ENCODE data around the gene BEGAIN. TPM values are rescaled to one million over a fixed set of nuclear protein-coding genes. Genes with fewer than 3 reads are reported as not detected.

Gene BEGAIN, protein sequence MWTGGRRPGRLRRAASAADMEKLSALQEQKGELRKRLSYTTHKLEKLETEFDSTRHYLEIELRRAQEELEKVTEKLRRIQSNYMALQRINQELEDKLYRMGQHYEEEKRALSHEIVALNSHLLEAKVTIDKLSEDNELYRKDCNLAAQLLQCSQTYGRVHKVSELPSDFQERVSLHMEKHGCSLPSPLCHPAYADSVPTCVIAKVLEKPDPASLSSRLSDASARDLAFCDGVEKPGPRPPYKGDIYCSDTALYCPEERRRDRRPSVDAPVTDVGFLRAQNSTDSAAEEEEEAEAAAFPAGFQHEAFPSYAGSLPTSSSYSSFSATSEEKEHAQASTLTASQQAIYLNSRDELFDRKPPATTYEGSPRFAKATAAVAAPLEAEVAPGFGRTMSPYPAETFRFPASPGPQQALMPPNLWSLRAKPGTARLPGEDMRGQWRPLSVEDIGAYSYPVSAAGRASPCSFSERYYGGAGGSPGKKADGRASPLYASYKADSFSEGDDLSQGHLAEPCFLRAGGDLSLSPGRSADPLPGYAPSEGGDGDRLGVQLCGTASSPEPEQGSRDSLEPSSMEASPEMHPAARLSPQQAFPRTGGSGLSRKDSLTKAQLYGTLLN
- polyA plus RNA-seq (2012; ENCODE audit: missing spikeins), result not detected

DNA sequence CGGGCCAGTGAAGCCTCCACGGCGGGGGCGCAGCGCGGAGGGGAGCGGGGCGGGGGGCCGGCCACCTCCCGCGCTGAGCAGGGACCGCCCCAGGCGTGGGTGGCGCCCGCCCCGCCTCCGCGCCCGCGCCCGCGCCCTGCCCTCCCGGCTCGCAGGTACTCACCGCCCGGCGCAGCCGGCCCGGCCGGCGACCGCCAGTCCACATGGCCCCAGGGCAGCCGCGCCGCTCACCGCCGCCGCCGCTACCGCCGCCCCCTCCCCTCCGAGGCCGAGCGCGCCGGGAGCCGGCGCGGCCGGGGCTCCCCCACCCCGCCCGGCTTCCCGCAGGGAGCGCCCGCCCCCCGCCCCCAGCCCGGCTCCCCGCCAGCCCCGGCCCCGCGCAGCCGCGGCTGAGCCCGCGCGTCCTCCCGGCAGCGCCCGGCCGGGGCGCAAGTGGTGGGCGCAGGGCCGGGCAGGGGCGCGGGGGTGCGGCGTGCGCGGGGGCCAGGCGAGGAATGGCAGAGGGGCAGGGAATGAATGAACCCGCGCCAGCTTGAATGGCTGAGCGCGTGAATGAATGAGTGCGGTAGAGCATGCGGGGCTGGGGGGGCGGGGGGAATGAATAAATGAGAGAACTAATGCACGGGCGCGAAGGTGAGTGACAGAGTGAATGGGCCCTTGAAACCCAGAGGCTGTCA lies at the start of gene BEGAIN:
Gene BEGAIN, minus strand, starts transcription at position 332 of the 677 bp plus-strand sequence. Its CDS starts 127 bp downstream, at position 205.
- FAIRE-seq (no peak), DNase-seq (ENCODE audit: insufficient read length) (no peak)
- TF ChIP-seq POLR2AphosphoS5 (IDR thresholded peaks at IDR 0.05; ENCODE audit: low read depth, low read length) (no peak), TAF1 (IDR thresholded peaks at IDR 0.05; ENCODE audit: borderline replicate concordance, low read depth, low read length) (no peak), POLR2A (IDR thresholded peaks at IDR 0.05; ENCODE audit: low read depth, low read length) (no peak)

DNA sequence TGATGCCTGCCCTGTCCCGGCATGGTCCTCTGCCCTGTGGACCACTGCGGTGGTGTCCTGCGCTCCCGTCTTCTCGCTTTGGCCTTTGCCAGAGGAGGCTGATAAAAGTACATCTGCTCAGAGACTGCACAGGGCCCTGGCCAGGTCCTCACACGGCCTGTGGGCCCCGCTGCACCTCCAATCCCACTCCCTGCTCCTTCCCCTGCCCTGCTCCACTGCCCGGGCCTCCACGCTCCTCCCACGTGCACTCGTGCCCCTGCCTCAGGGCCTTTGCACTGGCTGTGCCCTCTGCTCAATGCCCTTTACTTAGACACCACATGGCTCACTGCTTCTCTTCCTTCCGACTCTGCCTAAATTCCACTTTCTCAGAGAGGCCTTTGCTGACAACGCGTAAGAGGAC lies 49.3 kb upstream of the BEGAIN start:
- FAIRE-seq (no peak), DNase-seq (ENCODE audit: insufficient read length) (no peak)
- TF ChIP-seq POLR2A (IDR thresholded peaks at IDR 0.05; ENCODE audit: low read depth, low read length) (no peak), TAF1 (IDR thresholded peaks at IDR 0.05; ENCODE audit: borderline replicate concordance, low read depth, low read length) (no peak), POLR2AphosphoS5 (IDR thresholded peaks at IDR 0.05; ENCODE audit: low read depth, low read length) (no peak)

DNA sequence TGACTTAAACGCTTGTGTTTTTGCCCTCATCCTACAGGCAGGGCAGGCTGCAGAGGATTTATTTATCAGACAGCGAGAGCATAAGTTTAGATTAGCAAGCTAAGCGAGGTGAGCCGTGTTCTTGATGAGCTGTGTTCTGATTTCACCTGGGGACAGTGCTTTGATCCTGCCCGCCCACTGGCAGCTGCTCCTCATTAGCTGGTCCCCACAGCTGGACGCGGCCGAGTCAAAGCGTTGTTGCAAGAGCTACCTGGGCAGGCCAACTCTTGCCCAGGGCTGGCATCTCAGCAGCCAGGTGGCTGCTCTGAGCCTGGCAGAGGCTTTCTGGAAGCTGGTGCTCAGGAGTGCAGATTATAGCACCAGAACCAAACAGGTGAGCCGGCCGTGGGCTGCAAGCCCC lies 46.8 kb upstream of the BEGAIN start:
- FAIRE-seq (no peak), DNase-seq (ENCODE audit: insufficient read length) (no peak)

DNA sequence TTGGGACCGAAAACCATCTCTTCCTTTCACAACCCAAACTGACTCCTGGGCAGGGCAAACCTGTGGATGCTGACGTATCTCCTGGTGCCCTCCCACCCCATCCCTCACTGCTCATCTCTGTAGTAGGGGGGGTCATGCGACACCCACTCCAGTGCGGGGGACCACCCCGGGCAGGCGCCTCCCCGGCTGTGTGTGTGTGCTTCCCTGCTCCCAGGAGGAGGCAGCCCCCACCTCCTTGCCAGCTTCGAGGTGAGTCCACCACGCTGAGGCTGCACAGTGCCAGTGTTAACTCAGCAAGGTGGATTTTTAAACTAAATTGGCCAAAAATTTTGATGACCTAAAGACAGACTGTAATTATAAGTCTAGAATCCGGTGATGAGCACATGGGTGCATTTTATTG lies 46.2 kb upstream of the BEGAIN start:
- FAIRE-seq (no peak), DNase-seq (ENCODE audit: insufficient read length) (no peak)
- TF ChIP-seq POLR2A (IDR thresholded peaks at IDR 0.05; ENCODE audit: low read depth, low read length) (no peak), POLR2AphosphoS5 (IDR thresholded peaks at IDR 0.05; ENCODE audit: low read depth, low read length) (no peak)

More for the DNA sequence above, 46.8 kb upstream of the BEGAIN start:
- TF ChIP-seq POLR2AphosphoS5 (IDR thresholded peaks at IDR 0.05; ENCODE audit: low read depth, low read length) (no peak), TAF1 (IDR thresholded peaks at IDR 0.05; ENCODE audit: borderline replicate concordance, low read depth, low read length) (no peak), POLR2A (IDR thresholded peaks at IDR 0.05; ENCODE audit: low read depth, low read length) (no peak)

DNA sequence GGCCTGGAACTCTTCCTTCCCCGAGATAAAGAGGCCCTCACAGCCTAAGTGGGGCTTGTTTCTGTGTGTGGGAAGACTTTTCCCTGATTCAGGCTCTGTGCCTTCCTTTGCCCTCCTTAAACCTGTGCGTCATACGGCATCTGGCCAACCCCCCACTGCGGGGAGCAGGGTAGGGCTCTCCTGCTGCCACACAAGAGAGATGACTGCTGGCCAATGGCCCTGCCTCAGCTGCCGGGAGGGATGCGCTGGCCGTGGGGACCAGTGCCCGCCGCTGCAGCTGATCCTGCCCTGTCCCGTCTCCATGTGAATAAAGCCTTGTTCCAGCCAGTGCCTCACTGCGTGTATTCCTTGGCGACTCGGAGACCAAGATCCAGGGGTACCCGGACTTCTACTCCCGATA lies 42.5 kb upstream of the BEGAIN start:
- DNase-seq (ENCODE audit: insufficient read length), result no peak
- no peak for TF ChIP-seq POLR2AphosphoS5 (IDR thresholded peaks at IDR 0.05; ENCODE audit: low read depth, low read length)
- TF ChIP-seq POLR2A (IDR thresholded peaks at IDR 0.05; ENCODE audit: low read depth, low read length), result no peak
- no peak for TF ChIP-seq TAF1 (IDR thresholded peaks at IDR 0.05; ENCODE audit: borderline replicate concordance, low read depth, low read length)
- FAIRE-seq, result no peak

DNA sequence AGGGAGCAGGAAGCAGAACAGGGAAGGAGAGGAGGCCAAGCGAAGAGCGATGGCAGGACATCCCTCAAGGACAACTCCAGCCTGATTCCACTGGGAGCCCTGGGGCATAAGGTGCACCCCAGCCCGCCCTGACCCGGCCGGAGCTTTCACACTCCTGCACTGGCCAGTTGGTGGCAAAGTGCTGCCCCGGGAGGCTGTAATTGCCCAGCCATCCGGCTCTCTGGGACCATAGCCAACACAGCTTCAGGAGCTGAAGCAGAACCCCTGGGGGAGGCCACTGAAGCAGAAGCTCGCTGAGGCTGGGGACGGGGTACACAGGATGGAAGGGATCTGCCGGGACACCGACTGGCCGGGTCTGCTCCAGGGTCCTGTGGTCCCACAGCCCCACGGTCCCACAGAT lies 41.9 kb upstream of the BEGAIN start:
- no peak for TF ChIP-seq TAF1 (IDR thresholded peaks at IDR 0.05; ENCODE audit: borderline replicate concordance, low read depth, low read length)
- TF ChIP-seq POLR2A (IDR thresholded peaks at IDR 0.05; ENCODE audit: low read depth, low read length), result no peak
- no peak for TF ChIP-seq POLR2AphosphoS5 (IDR thresholded peaks at IDR 0.05; ENCODE audit: low read depth, low read length)
- DNase-seq (ENCODE audit: insufficient read length) (no peak), FAIRE-seq (no peak)

DNA sequence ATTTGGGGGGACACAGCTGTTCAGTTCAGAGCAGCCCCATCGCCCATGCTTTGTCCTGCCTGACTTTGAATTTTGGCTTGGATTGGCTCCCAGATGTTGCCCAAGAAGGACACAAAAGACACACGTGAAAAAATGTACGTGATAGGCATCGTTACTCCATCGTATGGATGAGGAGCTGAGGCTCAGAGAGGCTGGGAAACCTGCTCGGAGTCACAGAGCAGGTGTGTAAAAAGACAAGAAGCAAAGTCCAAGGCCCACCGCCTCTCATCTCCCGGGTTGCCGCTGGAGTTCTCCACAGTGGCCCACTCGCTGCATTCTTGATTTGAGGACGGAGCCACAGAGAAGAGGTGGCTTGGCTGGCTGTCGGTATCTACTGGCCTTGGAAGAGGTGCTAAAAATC lies 41.0 kb upstream of the BEGAIN start:
- DNase-seq (ENCODE audit: insufficient read length), result no peak
- FAIRE-seq, result no peak
- TF ChIP-seq POLR2A (IDR thresholded peaks at IDR 0.05; ENCODE audit: low read depth, low read length) (no peak), TAF1 (IDR thresholded peaks at IDR 0.05; ENCODE audit: borderline replicate concordance, low read depth, low read length) (no peak), POLR2AphosphoS5 (IDR thresholded peaks at IDR 0.05; ENCODE audit: low read depth, low read length) (no peak)

DNA sequence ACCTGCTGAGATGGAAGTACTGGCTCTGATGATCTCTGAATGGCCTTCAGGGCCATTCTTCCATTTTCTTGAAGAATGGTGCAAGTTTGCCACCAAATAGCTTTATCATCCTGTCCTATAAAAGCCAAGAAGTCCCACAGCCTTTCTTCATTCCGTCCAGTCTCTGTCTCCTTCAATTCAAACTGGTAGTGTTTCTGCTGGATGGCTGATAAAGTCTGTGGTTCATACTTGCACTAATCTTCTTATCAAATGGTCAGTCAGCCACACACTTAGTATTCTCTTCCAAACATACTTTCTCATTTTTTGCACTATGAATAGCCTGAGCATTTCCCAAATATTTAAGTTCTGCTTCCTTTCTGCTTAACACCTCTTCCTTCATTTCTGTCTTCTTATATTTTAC lies 39.4 kb upstream of the BEGAIN start:
- TF ChIP-seq TAF1 (IDR thresholded peaks at IDR 0.05; ENCODE audit: borderline replicate concordance, low read depth, low read length) (no peak), POLR2AphosphoS5 (IDR thresholded peaks at IDR 0.05; ENCODE audit: low read depth, low read length) (no peak), POLR2A (IDR thresholded peaks at IDR 0.05; ENCODE audit: low read depth, low read length) (no peak)
- no peak for FAIRE-seq

DNA sequence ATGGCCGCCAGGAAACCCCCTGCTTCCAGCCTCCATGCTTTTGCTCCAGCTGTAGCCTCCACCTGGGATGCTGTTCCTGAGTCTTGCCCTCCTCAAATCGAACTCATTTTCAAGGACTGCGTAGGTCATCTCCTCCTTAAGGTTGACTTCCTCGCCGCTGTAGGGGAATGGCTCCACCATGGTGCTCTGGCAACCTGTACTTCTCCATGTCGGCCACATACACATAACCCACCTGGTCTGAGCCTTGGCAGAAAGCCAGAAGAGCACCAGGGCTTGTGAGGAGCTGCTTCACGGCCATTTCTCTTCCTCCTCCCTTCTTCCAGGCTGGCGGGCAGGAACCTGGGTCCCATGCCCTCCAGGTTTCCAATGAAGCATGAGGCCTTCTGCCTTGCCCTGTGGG lies 36.7 kb upstream of the BEGAIN start:
- TF ChIP-seq TAF1 (IDR thresholded peaks at IDR 0.05; ENCODE audit: borderline replicate concordance, low read depth, low read length) (no peak), POLR2AphosphoS5 (IDR thresholded peaks at IDR 0.05; ENCODE audit: low read depth, low read length) (no peak), POLR2A (IDR thresholded peaks at IDR 0.05; ENCODE audit: low read depth, low read length) (no peak)
- FAIRE-seq, result no peak
- no peak for DNase-seq (ENCODE audit: insufficient read length)

More for the DNA sequence above, 39.4 kb upstream of the BEGAIN start:
- no peak for DNase-seq (ENCODE audit: insufficient read length)

DNA sequence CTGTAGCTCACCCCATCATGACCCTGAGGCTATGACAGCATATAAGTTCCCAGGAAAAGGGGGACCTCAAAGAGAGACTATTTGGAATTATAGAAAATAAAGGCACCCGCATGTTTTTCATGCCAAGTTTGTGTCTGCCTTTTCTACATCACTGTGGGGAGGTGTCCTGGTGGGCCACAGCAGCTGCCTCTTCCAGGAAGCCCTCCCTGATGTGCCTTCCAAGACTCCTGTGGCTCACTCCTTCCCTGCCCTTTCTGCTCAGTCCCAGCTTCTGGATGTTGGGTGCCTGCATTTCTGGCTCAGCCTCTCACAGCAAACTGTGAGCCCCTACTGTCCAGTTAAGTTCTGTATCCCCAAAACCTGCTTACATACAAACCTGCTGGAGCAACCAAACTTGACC lies 36.3 kb upstream of the BEGAIN start:
- FAIRE-seq (no peak), DNase-seq (ENCODE audit: insufficient read length) (no peak)
- TF ChIP-seq POLR2AphosphoS5 (IDR thresholded peaks at IDR 0.05; ENCODE audit: low read depth, low read length), result no peak
- no peak for TF ChIP-seq TAF1 (IDR thresholded peaks at IDR 0.05; ENCODE audit: borderline replicate concordance, low read depth, low read length)
- TF ChIP-seq POLR2A (IDR thresholded peaks at IDR 0.05; ENCODE audit: low read depth, low read length), result no peak

DNA sequence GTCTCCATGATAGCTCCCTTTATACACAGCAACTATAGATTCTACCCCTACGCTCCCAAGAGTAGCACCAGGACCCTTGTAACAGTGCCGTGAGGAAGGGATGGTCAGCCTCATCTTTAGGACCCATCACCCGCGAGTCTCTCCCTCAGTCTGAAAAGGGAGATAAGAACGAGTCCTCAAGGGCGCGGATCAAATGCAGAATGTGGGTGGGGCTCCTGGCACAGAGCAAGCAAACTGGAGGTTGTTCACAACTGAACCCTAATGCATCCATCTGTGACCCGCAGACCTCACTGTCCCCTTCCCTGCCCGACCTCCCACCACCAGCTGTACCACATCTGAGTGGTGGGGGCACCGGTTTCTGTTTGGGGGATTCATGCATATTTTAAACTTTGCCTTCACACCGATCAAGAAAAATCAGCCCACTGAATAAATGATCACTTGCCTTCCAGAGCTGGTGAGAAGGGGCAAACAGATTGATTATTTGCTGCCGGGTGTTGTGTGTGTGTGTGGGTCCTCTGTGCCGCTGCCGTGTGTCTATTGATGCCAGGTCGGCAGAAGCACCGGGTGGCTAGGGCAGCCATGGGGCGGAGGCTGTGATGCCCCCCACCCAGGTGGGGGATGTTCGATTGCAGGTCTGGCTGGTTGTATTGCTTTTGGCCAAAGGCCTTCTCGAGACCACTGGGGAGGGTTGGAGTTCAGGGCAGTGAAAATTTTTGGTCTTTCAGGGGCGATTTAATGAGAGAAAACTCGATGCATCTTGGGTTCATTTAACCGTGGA lies 35.7 kb upstream of the BEGAIN start:
- DNase-seq (ENCODE audit: insufficient read length), result no peak
- no peak for FAIRE-seq
- TF ChIP-seq POLR2A (IDR thresholded peaks at IDR 0.05; ENCODE audit: low read depth, low read length) (no peak), POLR2AphosphoS5 (IDR thresholded peaks at IDR 0.05; ENCODE audit: low read depth, low read length) (no peak)

Measured in GM12892 (cell line).